H9 (cell line): ENCODE results near the gene EIF4E2. TPM values are rescaled to one million over a fixed set of nuclear protein-coding genes. Genes with fewer than 3 reads are reported as not detected.

Experiments used
- DNase-seq: peaks from one replicate; pipeline ENCODE4 v3.0.0-alpha.2; 2017
- H2AFZ ChIP-seq: one replicate; pipeline ENCODE4 v1.6.1; 2013; ENCODE audit warnings: mild to moderate bottlenecking, low read length, control low read depth, moderate library complexity
- H2AK5ac ChIP-seq: 2 replicates; pipeline ENCODE4 v1.6.1; 2013; ENCODE audit warnings: low read length, control low read depth, mixed read lengths; ENCODE audit not compliant: insufficient read length
- H2BK120ac ChIP-seq: one replicate; pipeline ENCODE4 v1.6.1; 2013; ENCODE audit warnings: low read depth, mild to moderate bottlenecking, low read length, control low read depth, inconsistent platforms; ENCODE audit not compliant: poor library complexity, severe bottlenecking
- H2BK12ac ChIP-seq: 2 replicates; pipeline ENCODE4 v1.6.1; 2013; ENCODE audit warnings: low read length, control low read depth, mixed read lengths, low read depth; ENCODE audit not compliant: insufficient read length
- H2BK15ac ChIP-seq: 2 replicates; pipeline ENCODE4 v1.6.1; 2013; ENCODE audit warnings: low read depth, low read length, control low read depth
- H2BK20ac ChIP-seq: one replicate; pipeline ENCODE4 v1.6.1; 2013; ENCODE audit warnings: low read depth, mild to moderate bottlenecking, low read length, control low read depth, inconsistent platforms; ENCODE audit not compliant: poor library complexity, severe bottlenecking
- H2BK5ac ChIP-seq: 2 replicates; pipeline ENCODE4 v1.6.1; 2013; ENCODE audit warnings: low read length, control low read depth, mixed read lengths; ENCODE audit not compliant: insufficient read length
- H3K14ac ChIP-seq: 2 replicates; pipeline ENCODE4 v1.6.1; 2013; ENCODE audit warnings: low read length, control low read depth; ENCODE audit not compliant: insufficient read depth
- H3K18ac ChIP-seq: 2 replicates; pipeline ENCODE4 v1.6.1; 2013; ENCODE audit warnings: low read depth, mild to moderate bottlenecking, mixed read lengths, low read length, control low read depth; ENCODE audit not compliant: insufficient read length
- H3K23ac ChIP-seq: 2 replicates; pipeline ENCODE4 v1.6.1; 2013; ENCODE audit warnings: low read length, control low read depth, mixed read lengths, low read depth; ENCODE audit not compliant: insufficient read length
- H3K23me2 ChIP-seq: 2 replicates; pipeline ENCODE4 v1.6.1; 2013; ENCODE audit warnings: low read depth, mild to moderate bottlenecking, mixed read lengths, low read length, control low read depth; ENCODE audit not compliant: insufficient read length, poor library complexity, severe bottlenecking
- H3K27ac ChIP-seq: 2 replicates; pipeline ENCODE4 v1.5.1; 2013; ENCODE audit warnings: low read length, control low read depth, mixed read lengths, low read depth; ENCODE audit not compliant: insufficient read length
- H3K27me3 ChIP-seq: 2 replicates; pipeline ENCODE4 v1.6.1; 2013; ENCODE audit warnings: low read length, control low read depth, inconsistent platforms; ENCODE audit not compliant: insufficient read depth
- H3K4ac ChIP-seq: 2 replicates; pipeline ENCODE4 v1.6.1; 2013; ENCODE audit warnings: low read depth, mild to moderate bottlenecking, control low read depth, inconsistent platforms, low read length, moderate library complexity
- H3K4me1 ChIP-seq: 2 replicates; pipeline ENCODE4 v1.6.1; 2013; ENCODE audit warnings: low read length, control low read depth, inconsistent platforms; ENCODE audit not compliant: insufficient read depth
- H3K4me2 ChIP-seq: 2 replicates; pipeline ENCODE4 v1.6.1; 2013; ENCODE audit warnings: low read length, control low read depth, mixed read lengths; ENCODE audit not compliant: insufficient read length, insufficient read depth
- H3K56ac ChIP-seq: 2 replicates; pipeline ENCODE4 v1.6.1; 2013; ENCODE audit warnings: low read depth, mild to moderate bottlenecking, mixed read lengths, low read length, control low read depth; ENCODE audit not compliant: insufficient read length
- H3K79me1 ChIP-seq: 2 replicates; pipeline ENCODE4 v1.6.1; 2013; ENCODE audit warnings: low read depth, mild to moderate bottlenecking, moderate library complexity, low read length, control low read depth, inconsistent platforms; ENCODE audit not compliant: insufficient read depth, poor library complexity, severe bottlenecking
- H3K79me2 ChIP-seq: 2 replicates; pipeline ENCODE4 v1.6.1; 2013; ENCODE audit warnings: low read length, control low read depth, inconsistent platforms; ENCODE audit not compliant: insufficient read depth
- H3K9ac ChIP-seq: 2 replicates; pipeline ENCODE4 v1.6.1; 2013; ENCODE audit warnings: low read length, control low read depth, mixed read lengths; ENCODE audit not compliant: insufficient read length; ENCODE audit errors: extremely low read depth
- H3K9me3 ChIP-seq: one replicate; pipeline ENCODE4 v1.6.1; 2013; ENCODE audit warnings: low read depth, low read length, inconsistent platforms; ENCODE audit not compliant: control insufficient read depth
- H3T11ph ChIP-seq: one replicate; pipeline ENCODE4 v1.6.1; 2013; ENCODE audit warnings: mild to moderate bottlenecking, low read length, control low read depth, inconsistent platforms
- H4K20me1 ChIP-seq: one replicate; pipeline ENCODE4 v1.6.1; 2013; ENCODE audit not compliant: control insufficient read depth, insufficient read length, insufficient read depth
- H4K5ac ChIP-seq: 2 replicates; pipeline ENCODE4 v1.6.1; 2013; ENCODE audit warnings: low read depth, mild to moderate bottlenecking, mixed read lengths, low read length, control low read depth; ENCODE audit not compliant: insufficient read length
- H4K8ac ChIP-seq: replicated peaks from 2 replicates; pipeline ENCODE4 v1.6.1; 2013; ENCODE audit warnings: low read length, control low read depth, mixed read lengths, low read depth; ENCODE audit not compliant: insufficient read length
- H4K91ac ChIP-seq: 2 replicates; pipeline ENCODE4 v1.6.1; 2013; ENCODE audit warnings: low read depth, mild to moderate bottlenecking, moderate library complexity, mixed read lengths, low read length, control low read depth; ENCODE audit not compliant: insufficient read length
- H3K27ac Mint-ChIP-seq, 3 experiments: 2 replicates in 2 of 3; 3 replicates in 1 of 3; pipeline ENCODE4 v1.8.0; 2020 to 2021; ENCODE audit warnings: mixed read lengths in 3 of 3, mild to moderate bottlenecking in 1 of 3, moderate library complexity in 1 of 3
- H3K27me3 Mint-ChIP-seq: 2 replicates; pipeline ENCODE4 v1.8.0; 2021; ENCODE audit warnings: low read depth, mild to moderate bottlenecking, moderate library complexity, mixed read lengths
- H3K36me3 Mint-ChIP-seq, 3 experiments: 2 replicates in 2 of 3; 3 replicates in 1 of 3; pipeline ENCODE4 v1.8.0; 2020 to 2021; ENCODE audit warnings: low read depth in 3 of 3, mixed read lengths in 3 of 3; ENCODE audit not compliant: insufficient read depth in 1 of 3
- H3K4me1 Mint-ChIP-seq, 2 experiments: 2 replicates each; pipeline ENCODE4 v1.8.0; 2020; ENCODE audit warnings: mixed read lengths in 2 of 2
- H3K4me3 Mint-ChIP-seq, 2 experiments: 2 replicates in 1 of 2; 3 replicates in 1 of 2; pipeline ENCODE4 v1.8.0; 2020 to 2021; ENCODE audit warnings: mild to moderate bottlenecking in 2 of 2, mixed read lengths in 2 of 2, moderate library complexity in 1 of 2
- H3K9me3 Mint-ChIP-seq, 2 experiments: 2 replicates in 1 of 2; 3 replicates in 1 of 2; pipeline ENCODE4 v1.8.0; 2020; ENCODE audit warnings: mild to moderate bottlenecking in 2 of 2, mixed read lengths in 2 of 2, moderate library complexity in 1 of 2
- CTCF ChIP-seq: fragments of 200-600 bp; sonication (generic); conservative IDR thresholded peaks from 3 replicates; pipeline ENCODE4 v1.8.0; 2021; ENCODE audit warnings: antibody characterized with exemption, mild to moderate bottlenecking
- WGBS: extraction: QIAGEN DNeasy Blood & Tissue Kit; methylation state at CpG from one replicate; pipeline ENCODE4 v1.1.7; 2013; ENCODE audit warnings: missing lambda C conversion rate, low lambda C conversion rate, mixed read lengths; ENCODE audit not compliant: insufficient read length; ENCODE audit errors: extremely low coverage; 5-methylcytosine and 5-hydroxymethylcytosine counted together
- total RNA-seq: library from RNA; stranded (reverse); gene quantifications from 2 replicates; pipeline ENCODE4 v1.2.1, GENCODE V29; 2021

The EIF4E2 gene
- total RNA-seq, 1 experiment from 2014 or later: 109 TPM

GRCh38 chr2:232537499-232537898, 13.0 kb upstream of the EIF4E2 start:
- Histone ChIP-seq H4K5ac (no peak overlapping the region), H3K9me3 (no peaks in the 10 kb centered on the region), H3K18ac (no peak overlapping the region), H2BK5ac (no peak overlapping the region), H3K4ac (no peak overlapping the region), H3K4me1 (peaks cover 4% of the 10 kb centered on the region; the same call in 1 of the 2 replicates), H2BK20ac (no peak overlapping the region), H3K9ac (no peak overlapping the region), H3T11ph (no peak overlapping the region), H2BK12ac (no peak overlapping the region), H3K27ac (no peak overlapping the region), H4K8ac (no peak overlapping the region), H3K79me2 (no peaks in the 10 kb centered on the region), H2AFZ (no peak overlapping the region), H2AK5ac (no peak overlapping the region), H3K4me2 (no peak overlapping the region), H3K79me1 (no peaks in the 10 kb centered on the region), H4K91ac (no peak overlapping the region), H3K23ac (no peak overlapping the region), H3K23me2 (no peaks in the 10 kb centered on the region), H4K20me1 (no peaks in the 10 kb centered on the region), H3K56ac (no peak overlapping the region), H3K27me3 (no peaks in the 10 kb centered on the region; the same call in 1 of the 2 replicates), H2BK120ac (no peak overlapping the region), H3K14ac (no peak overlapping the region), H2BK15ac (no peak overlapping the region)
- no peak overlapping the region for H3K4me3 Mint-ChIP-seq
- no peak for TF ChIP-seq CTCF
- no peak overlapping the region for H3K27ac Mint-ChIP-seq
- peaks cover 27 to 33% of the 10 kb centered on the region in 2 experiments for H3K4me1 Mint-ChIP-seq
- WGBS: no CpG with 5 or more reads among the region's 4 CpGs
- peaks cover 11% of the 10 kb centered on the region for H3K27me3 Mint-ChIP-seq
- peaks cover 4 to 8% of the 10 kb centered on the region in 2 experiments; a peak in 4 of 5 replicates for H3K9me3 Mint-ChIP-seq
- no peak for DNase-seq
- peaks cover 0 to 3% (median 0%) of the 10 kb centered on the region in 3 experiments; a peak in 1 of 7 replicates for H3K36me3 Mint-ChIP-seq
